ENCODE results near the gene PIP4K2A. TPM values are rescaled to one million over a fixed set of nuclear protein-coding genes. Genes with fewer than 3 reads are reported as not detected.
"Not testable (repeated sequence)": the region's sequence is repeated elsewhere in the genome, so short reads cannot be mapped to it uniquely, and the experiment has no call there.

PIP4K2A gene
- total and polyA plus RNA-seq, 2 of the 8 experiments (the other 6 are each of a cell fraction or from before 2014, with no cell fraction given) = 19.0 to 60.9 TPM

GRCh38 chr10:22513483-22514413 lies 200.6 kb downstream of the PIP4K2A start:
- H3K27ac ChIP-seq (ENCODE audit: low read depth, low read length) = not testable (repeated sequence)

More at GRCh38 chr10:22513483-22514413, 200.6 kb downstream of the PIP4K2A start:
- H3K79me2 ChIP-seq (ENCODE audit: control insufficient read depth in 1 of 2, insufficient read depth in 2 of 2, low read length in 2 of 2); H4K91ac ChIP-seq (replicated peaks; ENCODE audit: insufficient read length, low read length); H3K4me1 ChIP-seq (replicated peaks in 1 of 4; ENCODE audit: control insufficient read depth in 3 of 4, insufficient read depth in 4 of 4, low read length in 3 of 4); H2AK5ac ChIP-seq (ENCODE audit: low read depth, low read length); H3K27me3 ChIP-seq (replicated peaks in 1 of 4; ENCODE audit: control insufficient read depth in 3 of 4, extremely low read depth in 1 of 4, insufficient read depth in 3 of 4, low read length in 3 of 4); H3K23ac ChIP-seq (ENCODE audit: insufficient read length); H2BK5ac ChIP-seq (ENCODE audit: low read depth, low read length); H3K18ac ChIP-seq (ENCODE audit: extremely low read depth, low read length); H3K56ac ChIP-seq (replicated peaks; ENCODE audit: insufficient read length, low read depth, low read length); H4K5ac ChIP-seq (ENCODE audit: insufficient read length, low read depth, low read length); H4K8ac ChIP-seq (ENCODE audit: extremely low read depth, insufficient read depth, low read length); H2BK120ac ChIP-seq (replicated peaks; ENCODE audit: low read depth, low read length); H3K4ac ChIP-seq (replicated peaks; ENCODE audit: insufficient read length, low read depth, low read length); H3K79me1 ChIP-seq (ENCODE audit: low read depth, low read length); H3K9me3 ChIP-seq (ENCODE audit: insufficient read depth in 2 of 2, low read depth in 1 of 2, low read length in 1 of 2); FAIRE-seq; H3K23me2 ChIP-seq (ENCODE audit: low read depth, low read length); H3K36me3 ChIP-seq (ENCODE audit: control insufficient read depth in 2 of 4, insufficient read depth in 4 of 4, low read length in 3 of 4); H4K20me1 ChIP-seq (replicated peaks in 1 of 2; ENCODE audit: control insufficient read depth in 1 of 2, insufficient read depth in 2 of 2, low read length in 2 of 2); H3K14ac ChIP-seq (ENCODE audit: insufficient read length): not testable (repeated sequence)
- Histone ChIP-seq H3K4me3 (ENCODE audit: extremely low read depth in 1 of 4, insufficient read depth in 2 of 4, low read depth in 3 of 4, low read length in 4 of 4) (peak overlapping the region in 2 of 4 experiments; percentile 3 to 25; a peak in 3 of 8 replicates), H2BK12ac (ENCODE audit: low read depth, low read length) (peak overlapping the region; percentile 71), H2BK20ac (ENCODE audit: low read length) (0 out of 2 replicates have a peak overlapping the region, but pooled peaks have one; percentile 32), H2AFZ (ENCODE audit: low read length) (peak overlapping the region; percentile 23; the same call in 1 of the 2 replicates), H3K9ac (replicated peaks in 1 of 4; ENCODE audit: extremely low read depth in 1 of 4, low read depth in 3 of 4, low read length in 3 of 4) (peak overlapping the region in 3 of 4 experiments; percentile 23 to 54 (median 34); a peak in 4 of 7 replicates), H3K4me2 (ENCODE audit: insufficient read depth in 1 of 2, low read depth in 2 of 2, low read length in 2 of 2) (peak overlapping the region; percentile 44 to 70), H2BK15ac (ENCODE audit: low read length) (0 out of 2 replicates have a peak overlapping the region, but pooled peaks have one; percentile 18)
- CTCF ChIA-PET (ENCODE audit: partially characterized antibody) = interaction anchor here (0.9 to 1.3 kb wide), 4 partner anchors 18 to 243 kb away, joined by 3 to 5 read pairs (median 4); partner anchors contain the start of gene SPAG6
- DNase-seq (ENCODE audit: low read depth in 1 of 2, low spot score in 2 of 2) = peak; percentile 57 to 59
- WGBS, 2 experiments (ENCODE audit: extremely low coverage in 1 of 2, insufficient coverage in 1 of 2, insufficient read length in 1 of 2, insufficient replicate concordance in 2 of 2, low coverage in 1 of 2, low lambda C conversion rate in 2 of 2, missing lambda C conversion rate in 1 of 2) = 53% methylated on average over 19 of the region's 19 CpGs; no CpG with 5 or more reads in 1 of the 2 experiments
- POLR2A ChIA-PET (ENCODE audit: partially characterized antibody) = interaction anchor here (1.7 kb wide), 1 partner anchor 16 kb away, joined by 3 read pairs; no protein-coding TSS in a partner anchor
- peak; percentile 16 to 46; a peak in 2 of 4 replicates for TF ChIP-seq RAD21 (IDR thresholded peaks at IDR 0.05 in 1 of 2, conservative IDR thresholded peaks at IDR 0.05 in 1 of 2; ENCODE audit: low read depth in 2 of 2, low read length in 2 of 2)
- TF ChIP-seq, protein P1, sequence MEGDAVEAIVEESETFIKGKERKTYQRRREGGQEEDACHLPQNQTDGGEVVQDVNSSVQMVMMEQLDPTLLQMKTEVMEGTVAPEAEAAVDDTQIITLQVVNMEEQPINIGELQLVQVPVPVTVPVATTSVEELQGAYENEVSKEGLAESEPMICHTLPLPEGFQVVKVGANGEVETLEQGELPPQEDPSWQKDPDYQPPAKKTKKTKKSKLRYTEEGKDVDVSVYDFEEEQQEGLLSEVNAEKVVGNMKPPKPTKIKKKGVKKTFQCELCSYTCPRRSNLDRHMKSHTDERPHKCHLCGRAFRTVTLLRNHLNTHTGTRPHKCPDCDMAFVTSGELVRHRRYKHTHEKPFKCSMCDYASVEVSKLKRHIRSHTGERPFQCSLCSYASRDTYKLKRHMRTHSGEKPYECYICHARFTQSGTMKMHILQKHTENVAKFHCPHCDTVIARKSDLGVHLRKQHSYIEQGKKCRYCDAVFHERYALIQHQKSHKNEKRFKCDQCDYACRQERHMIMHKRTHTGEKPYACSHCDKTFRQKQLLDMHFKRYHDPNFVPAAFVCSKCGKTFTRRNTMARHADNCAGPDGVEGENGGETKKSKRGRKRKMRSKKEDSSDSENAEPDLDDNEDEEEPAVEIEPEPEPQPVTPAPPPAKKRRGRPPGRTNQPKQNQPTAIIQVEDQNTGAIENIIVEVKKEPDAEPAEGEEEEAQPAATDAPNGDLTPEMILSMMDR (IDR thresholded peaks at IDR 0.05; ENCODE audit: control extremely low read depth in 1 of 3, insufficient read depth in 1 of 3, low read depth in 1 of 3, low read length in 3 of 3) = peak in 2 of 3 experiments; percentile 29 to 43; a peak in 2 of 4 replicates
- peak; percentile 65 for TF ChIP-seq YY1 (IDR thresholded peaks at IDR 0.05; ENCODE audit: low read depth, low read length)
- TF ChIP-seq RBBP5 (IDR thresholded peaks at IDR 0.05; ENCODE audit: borderline replicate concordance, low read depth, low read length) = peak; percentile 84; the same call in 1 of the 2 replicates
- TF ChIP-seq E2F6 (IDR thresholded peaks at IDR 0.05) = peak; percentile 20; the same call in 1 of the 2 replicates

Measured in H1 (cell line).